Measurements from ENCODE around the gene ITM2C.
A peak's percentile ranks its signal among the peaks of the same experiment; 100 is the strongest.

Gene ITM2C

DNA sequence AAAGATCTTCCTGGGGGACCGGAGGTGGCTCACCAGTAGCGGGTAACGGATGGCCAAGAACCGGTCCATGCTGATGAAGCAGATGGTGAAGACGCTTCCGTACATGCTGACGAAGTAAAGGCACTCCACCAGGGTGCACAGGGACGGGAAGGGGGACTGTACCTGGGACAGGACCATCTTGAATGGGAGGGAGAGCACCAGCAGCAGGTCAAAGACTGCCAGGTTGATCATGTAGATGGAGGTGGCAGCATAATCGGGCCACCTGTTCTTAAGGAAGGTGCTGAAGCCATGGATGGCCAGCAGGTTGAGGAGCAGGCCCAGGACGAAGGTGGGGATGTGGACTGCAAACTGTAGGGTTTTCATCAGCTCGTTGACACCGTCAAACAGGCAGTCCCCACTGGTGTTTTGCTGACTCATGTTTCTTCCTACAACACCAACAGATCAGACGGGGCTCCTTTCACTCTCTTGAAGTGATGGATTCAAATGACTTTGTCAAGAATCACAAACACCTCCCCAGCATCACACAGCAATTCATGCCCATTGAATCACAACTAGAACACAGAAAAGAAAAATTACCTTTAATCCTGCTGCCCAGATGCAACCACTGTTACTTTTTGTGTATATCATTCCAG lies 45.9 kb downstream of the ITM2C start:
- Mint-ChIP-seq H3K4me3 (no peak overlapping the region), H3K9me3 (no peaks in the 10 kb centered on the region), H3K27me3 (no peaks in the 10 kb centered on the region), H3K4me1 (peaks cover 83% of the 10 kb centered on the region), H3K36me3 (ENCODE audit: low read depth) (peaks cover 5% of the 10 kb centered on the region), H3K27ac (no peak overlapping the region)
- DNase-seq (no peak), ATAC-seq (no peak)

DNA sequence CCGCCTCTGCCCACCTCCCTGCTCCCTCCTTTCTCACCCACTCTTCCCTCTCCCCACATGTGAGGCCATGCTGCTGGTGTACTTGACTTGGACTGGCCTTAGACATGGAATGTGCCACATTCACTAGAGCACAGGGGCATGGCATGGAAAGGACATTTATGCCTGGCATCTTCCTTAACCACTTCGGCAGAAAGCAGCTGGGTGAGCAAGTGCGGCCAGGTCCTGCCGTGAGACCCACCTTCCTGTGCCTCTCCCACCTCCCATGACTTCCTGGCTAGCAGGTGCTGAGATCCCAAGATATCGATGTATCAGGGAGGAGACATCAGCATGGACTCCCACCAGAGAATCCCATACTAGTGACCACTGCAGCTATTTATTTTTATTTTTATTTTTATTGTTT lies 47.3 kb downstream of the ITM2C start:
- ATAC-seq (no peak), DNase-seq (no peak)
- H3K27ac Mint-ChIP-seq = no peak overlapping the region
- peaks cover 5% of the 10 kb centered on the region for H3K36me3 Mint-ChIP-seq (ENCODE audit: low read depth)
- peaks cover 83% of the 10 kb centered on the region for H3K4me1 Mint-ChIP-seq
- H3K27me3 Mint-ChIP-seq = no peaks in the 10 kb centered on the region
- H3K4me3 Mint-ChIP-seq = no peak overlapping the region
- H3K9me3 Mint-ChIP-seq = no peaks in the 10 kb centered on the region

DNA sequence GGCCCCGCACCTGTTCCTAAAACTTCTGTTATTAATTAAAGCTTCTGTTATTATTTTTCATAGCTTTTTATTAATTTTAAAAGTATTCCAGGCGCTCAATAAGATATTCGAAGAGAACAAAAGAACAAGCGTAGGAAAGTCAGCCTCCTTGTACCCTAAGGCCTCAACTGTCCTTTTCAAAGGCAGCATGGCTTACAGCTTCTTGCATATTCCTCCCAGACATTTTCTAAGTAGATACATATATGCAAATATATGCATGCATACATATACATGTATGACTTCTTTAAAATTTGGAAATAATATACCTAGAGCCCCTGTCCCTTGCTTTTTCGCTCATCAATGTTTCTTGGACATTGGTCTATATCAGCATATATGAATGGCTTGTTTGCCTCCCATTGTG lies 48.0 kb downstream of the ITM2C start:
- Mint-ChIP-seq H3K27me3 (no peaks in the 10 kb centered on the region), H3K4me3 (no peak overlapping the region), H3K4me1 (peaks cover 80% of the 10 kb centered on the region), H3K36me3 (ENCODE audit: low read depth) (peaks cover 5% of the 10 kb centered on the region), H3K27ac (no peak overlapping the region), H3K9me3 (no peaks in the 10 kb centered on the region)
- DNase-seq = no peak
- ATAC-seq = no peak

DNA sequence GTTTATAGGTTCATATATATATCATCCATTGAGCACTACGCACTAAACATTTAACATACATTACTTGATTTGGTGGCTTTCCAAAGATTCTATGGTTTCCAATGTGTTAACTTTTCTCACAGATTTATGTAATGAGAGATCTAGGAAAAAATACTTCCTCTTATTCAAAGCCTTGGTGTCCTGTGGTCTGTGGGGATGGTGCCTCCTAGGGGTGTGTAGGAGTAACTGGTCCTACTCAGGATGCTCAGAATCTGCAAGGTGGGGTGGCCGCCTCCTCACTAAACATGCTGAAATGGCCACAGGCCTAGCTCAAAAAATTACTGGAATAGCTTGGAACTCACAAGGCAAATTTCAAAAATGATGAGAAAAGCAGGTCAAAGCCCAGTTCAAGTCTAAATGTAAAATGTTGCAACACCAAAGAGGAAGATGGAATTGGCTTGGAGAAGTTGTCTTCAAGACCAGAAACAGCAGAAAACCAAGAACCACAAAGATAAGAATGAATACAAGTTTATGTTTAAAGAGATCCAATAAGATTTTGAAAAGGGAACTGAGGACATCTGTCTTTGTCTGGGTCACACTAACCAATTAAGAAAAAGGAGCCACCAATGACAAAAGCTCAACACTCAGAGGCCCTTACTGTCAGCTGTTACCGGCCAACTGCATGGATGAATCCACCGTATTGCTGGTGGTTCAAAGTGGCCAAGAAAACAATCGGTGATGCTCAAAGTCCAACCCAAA lies 48.8 kb downstream of the ITM2C start:
- Mint-ChIP-seq H3K4me3 (no peak overlapping the region), H3K27me3 (no peaks in the 10 kb centered on the region), H3K4me1 (peaks cover 80% of the 10 kb centered on the region), H3K36me3 (ENCODE audit: low read depth) (peaks cover 5% of the 10 kb centered on the region), H3K27ac (no peak overlapping the region), H3K9me3 (no peaks in the 10 kb centered on the region)
- DNase-seq (no peak), ATAC-seq (no peak)

DNA sequence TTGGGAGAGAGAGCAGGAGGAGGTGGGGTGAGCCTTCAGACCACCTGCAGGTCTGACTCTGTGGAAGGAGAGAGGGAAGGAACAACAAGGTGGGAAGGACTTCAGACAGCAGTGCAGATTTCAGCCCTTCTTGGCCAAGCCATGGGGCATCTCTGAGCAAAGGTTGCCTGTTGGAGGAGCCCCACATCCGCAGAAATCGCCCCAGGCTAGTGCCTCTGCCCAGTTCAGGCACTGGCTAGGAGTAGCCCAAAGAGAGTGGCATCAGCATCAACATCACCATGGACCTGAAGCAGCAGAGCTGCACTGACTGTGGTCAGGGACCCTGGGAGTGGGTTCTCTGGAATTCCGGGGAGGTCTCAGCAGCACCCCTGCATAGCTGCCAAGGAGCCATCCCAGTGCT lies 50.1 kb downstream of the ITM2C start:
- Mint-ChIP-seq H3K27me3 (no peaks in the 10 kb centered on the region), H3K4me1 (peaks cover 80% of the 10 kb centered on the region), H3K36me3 (ENCODE audit: low read depth) (peaks cover 5% of the 10 kb centered on the region), H3K9me3 (no peaks in the 10 kb centered on the region), H3K4me3 (peak overlapping the region; percentile 9), H3K27ac (no peak overlapping the region)
- DNase-seq = no peak
- ATAC-seq = no peak

DNA sequence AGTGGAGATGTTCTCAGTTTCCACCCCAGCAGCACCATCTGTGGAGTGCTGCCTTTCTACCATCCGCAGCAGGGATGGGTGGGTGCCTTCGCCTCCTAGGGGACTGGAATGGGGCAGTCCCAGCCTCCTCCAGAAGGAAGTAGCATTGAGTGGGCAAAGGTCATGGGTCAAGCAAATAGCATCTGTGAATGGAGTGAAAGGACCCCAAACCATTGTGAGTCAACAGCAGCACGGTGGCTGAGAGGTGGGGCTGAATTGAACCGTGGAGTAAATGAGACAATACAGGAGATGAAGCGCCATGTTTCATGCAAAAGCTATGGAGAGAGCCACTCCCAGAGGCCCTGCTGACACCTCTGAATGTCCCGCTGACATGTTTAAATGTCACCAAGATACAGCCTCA lies 50.6 kb downstream of the ITM2C start:
- DNase-seq = no peak
- Mint-ChIP-seq H3K4me3 (no peak overlapping the region), H3K4me1 (peaks cover 80% of the 10 kb centered on the region), H3K27ac (no peak overlapping the region), H3K36me3 (ENCODE audit: low read depth) (peaks cover 4% of the 10 kb centered on the region), H3K27me3 (no peaks in the 10 kb centered on the region), H3K9me3 (no peaks in the 10 kb centered on the region)
- peak; percentile 56 for ATAC-seq

DNA sequence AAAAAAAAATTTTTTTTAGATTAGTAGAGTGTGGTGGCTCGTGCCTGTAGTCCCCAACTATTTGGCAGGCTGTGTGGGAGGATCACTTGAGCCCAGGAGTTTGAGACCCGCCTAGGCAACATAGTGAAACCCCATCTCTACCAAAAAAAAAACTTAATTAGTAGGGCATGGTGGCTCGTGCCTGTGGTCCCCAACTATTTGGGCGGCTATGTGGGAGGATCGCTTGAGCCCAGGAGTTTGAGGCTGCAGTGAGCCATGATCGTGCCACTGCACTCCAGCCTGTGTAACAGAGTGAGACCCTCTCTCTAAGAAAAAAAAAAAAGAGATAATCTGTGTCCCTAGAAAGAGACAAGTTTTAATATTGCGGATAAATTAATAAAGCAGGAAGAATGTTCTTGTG lies 51.5 kb downstream of the ITM2C start:
- no peak overlapping the region for H3K27ac Mint-ChIP-seq
- DNase-seq (peak; percentile 4), ATAC-seq (no peak)
- no peak overlapping the region for H3K4me3 Mint-ChIP-seq
- H3K9me3 Mint-ChIP-seq = no peaks in the 10 kb centered on the region
- H3K27me3 Mint-ChIP-seq = no peaks in the 10 kb centered on the region
- peaks cover 81% of the 10 kb centered on the region for H3K4me1 Mint-ChIP-seq
- peaks cover 2% of the 10 kb centered on the region for H3K36me3 Mint-ChIP-seq (ENCODE audit: low read depth)

DNA sequence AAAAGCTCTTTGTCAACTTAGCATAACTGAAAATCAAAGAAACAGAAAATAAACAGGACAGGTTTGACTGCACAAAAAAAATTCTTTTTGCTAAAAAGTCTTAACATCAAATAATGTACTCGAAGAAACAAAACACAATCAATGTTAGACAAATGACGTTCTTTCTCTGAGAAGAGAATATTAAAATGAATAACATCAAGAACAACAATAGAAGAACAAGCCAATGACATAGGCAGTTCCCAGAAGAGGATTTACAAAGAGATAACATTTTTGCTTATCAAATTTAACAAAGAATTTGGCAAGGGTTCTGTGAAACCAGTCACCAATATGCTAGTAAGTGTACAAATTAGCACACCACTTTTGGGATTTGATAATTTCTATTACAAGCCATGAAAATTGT lies 54.5 kb downstream of the ITM2C start:
- Mint-ChIP-seq H3K9me3 (no peaks in the 10 kb centered on the region), H3K27ac (peak overlapping the region; percentile 64), H3K4me3 (peak overlapping the region; percentile 42), H3K4me1 (peaks cover 96% of the 10 kb centered on the region), H3K36me3 (ENCODE audit: low read depth) (no peaks in the 10 kb centered on the region), H3K27me3 (no peaks in the 10 kb centered on the region)
- ATAC-seq = no peak
- no peak for DNase-seq

DNA sequence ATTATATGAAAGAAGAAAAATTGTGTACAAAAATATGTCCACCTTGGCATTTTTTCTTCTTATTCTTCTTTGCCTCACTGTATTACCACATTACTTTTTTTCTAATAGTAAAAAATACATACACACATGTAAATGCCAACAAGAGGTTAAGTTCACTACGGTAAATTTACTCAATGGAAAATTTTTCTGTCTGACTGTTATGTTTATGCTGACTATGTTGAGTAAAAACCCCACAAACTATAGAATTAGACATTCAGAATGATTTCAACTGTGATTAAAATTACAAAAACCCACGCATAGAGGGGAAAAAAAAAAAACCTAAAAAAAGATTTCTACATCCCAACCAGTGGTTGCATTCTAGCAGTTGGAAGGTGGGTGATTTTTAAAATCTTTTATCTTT lies 54.9 kb downstream of the ITM2C start:
- H3K4me3 Mint-ChIP-seq = peak overlapping the region; percentile 62
- ATAC-seq = no peak
- no peak for DNase-seq
- peaks cover 96% of the 10 kb centered on the region for H3K4me1 Mint-ChIP-seq
- H3K27ac Mint-ChIP-seq = peak overlapping the region; percentile 81
- no peaks in the 10 kb centered on the region for H3K36me3 Mint-ChIP-seq (ENCODE audit: low read depth)
- H3K27me3 Mint-ChIP-seq = no peaks in the 10 kb centered on the region
- H3K9me3 Mint-ChIP-seq = no peaks in the 10 kb centered on the region

DNA sequence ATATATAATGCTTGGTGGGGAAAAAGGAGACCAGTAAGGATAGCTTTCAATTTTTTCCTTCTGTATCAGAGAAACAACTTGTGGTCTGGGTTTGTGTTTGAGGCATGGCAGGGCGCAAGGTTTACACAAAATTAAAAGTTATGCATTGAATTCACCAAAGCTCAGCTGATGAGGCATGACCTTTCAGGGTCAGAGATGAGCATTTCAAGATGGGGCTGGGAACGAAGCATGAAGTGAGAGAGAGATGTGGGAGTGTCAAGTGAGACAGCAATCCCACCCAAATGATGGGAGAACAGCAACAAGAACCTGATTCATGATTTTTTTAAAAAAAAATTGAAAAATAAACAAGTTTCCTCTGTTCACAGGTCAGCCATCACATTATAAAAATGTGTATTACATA lies 55.4 kb downstream of the ITM2C start:
- DNase-seq (peak; percentile 28), ATAC-seq (no peak)
- Mint-ChIP-seq H3K27me3 (no peaks in the 10 kb centered on the region), H3K4me1 (peaks cover 96% of the 10 kb centered on the region), H3K27ac (peak overlapping the region; percentile 81), H3K36me3 (ENCODE audit: low read depth) (no peaks in the 10 kb centered on the region), H3K4me3 (peak overlapping the region; percentile 62), H3K9me3 (no peaks in the 10 kb centered on the region)

DNA sequence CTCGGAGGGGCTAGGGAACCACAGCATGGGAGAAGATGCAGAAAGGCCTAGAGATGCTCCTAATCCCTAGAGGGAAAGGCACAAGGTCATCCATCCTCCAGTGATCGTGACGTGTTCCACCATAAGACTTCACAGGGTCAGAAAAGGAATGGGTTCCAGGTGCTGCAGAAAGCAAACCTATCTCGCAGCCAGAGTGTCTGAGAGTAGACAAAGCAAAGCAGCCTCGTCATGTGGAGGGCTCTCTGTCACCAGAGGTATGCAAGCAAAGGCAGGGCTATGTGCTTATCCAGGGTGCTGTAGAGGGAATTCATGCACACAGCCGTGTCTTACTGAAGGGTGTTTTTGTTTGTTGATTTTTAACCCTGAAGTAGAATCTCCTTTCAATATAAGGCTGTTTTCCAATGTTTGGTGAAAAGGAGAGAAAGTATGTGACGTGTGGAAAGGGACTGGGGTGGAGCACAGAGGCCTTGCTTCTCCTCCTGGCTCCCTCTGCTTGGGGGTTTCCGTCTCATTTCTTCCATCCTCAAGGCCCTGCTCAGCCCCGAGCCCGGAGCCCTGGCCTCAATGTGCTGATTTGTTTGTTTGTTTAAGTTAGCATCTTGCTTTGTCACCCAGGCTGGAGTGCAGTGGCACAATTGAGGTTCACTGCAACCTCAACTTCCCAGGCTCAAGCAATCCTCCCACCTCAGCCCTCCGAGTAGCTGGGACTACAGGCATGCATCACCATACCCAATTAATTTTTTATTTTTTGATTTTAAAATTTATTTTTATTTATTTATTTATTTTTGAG lies 57.3 kb downstream of the ITM2C start:
- Mint-ChIP-seq H3K9me3 (no peaks in the 10 kb centered on the region), H3K27ac (no peak overlapping the region), H3K4me3 (no peak overlapping the region), H3K4me1 (peaks cover 92% of the 10 kb centered on the region), H3K36me3 (ENCODE audit: low read depth) (no peaks in the 10 kb centered on the region), H3K27me3 (no peaks in the 10 kb centered on the region)
- no peak for ATAC-seq
- DNase-seq = peak; percentile 4

DNA sequence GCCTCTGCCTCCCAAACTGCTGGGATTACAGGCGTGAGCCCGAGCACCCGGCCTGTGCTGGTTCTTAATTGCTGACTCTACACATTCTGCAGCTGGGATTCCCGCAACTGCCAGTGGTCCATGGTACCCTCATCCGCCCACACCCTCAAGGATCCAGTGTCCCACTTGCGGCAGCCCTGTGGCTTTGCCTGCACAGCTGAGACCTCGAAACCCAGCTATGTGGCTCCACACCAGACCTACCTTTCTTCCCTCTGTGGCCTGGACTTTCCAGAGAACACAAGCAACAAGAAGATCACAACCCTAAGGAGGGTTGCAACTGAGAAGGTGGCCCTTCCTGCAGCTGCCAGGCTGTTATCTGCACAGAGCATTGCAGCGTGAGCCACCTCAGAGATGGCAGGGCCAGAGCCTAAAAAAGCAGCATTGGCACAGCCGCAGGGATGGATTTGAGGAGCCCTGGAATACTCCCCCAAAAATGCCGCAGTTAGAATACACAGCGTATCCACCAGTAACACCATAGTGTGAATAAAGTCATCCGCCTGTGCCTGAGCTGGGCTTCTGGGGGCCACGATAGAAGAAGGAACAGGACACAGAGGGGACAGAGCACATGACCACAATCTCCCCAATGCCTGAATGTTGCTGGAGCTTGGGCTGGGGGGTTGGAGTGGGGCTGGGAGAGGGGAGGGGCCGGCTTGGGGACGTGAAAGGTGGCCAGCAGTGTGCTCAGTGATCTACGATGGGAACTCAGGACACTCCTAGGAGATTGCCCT lies 58.4 kb downstream of the ITM2C start:
- Mint-ChIP-seq H3K4me3 (peak overlapping the region; percentile 76), H3K36me3 (ENCODE audit: low read depth) (no peaks in the 10 kb centered on the region), H3K4me1 (peaks cover 93% of the 10 kb centered on the region), H3K27me3 (no peaks in the 10 kb centered on the region), H3K9me3 (no peaks in the 10 kb centered on the region), H3K27ac (peak overlapping the region; percentile 96)
- ATAC-seq (no peak), DNase-seq (peak; percentile 34)

DNA sequence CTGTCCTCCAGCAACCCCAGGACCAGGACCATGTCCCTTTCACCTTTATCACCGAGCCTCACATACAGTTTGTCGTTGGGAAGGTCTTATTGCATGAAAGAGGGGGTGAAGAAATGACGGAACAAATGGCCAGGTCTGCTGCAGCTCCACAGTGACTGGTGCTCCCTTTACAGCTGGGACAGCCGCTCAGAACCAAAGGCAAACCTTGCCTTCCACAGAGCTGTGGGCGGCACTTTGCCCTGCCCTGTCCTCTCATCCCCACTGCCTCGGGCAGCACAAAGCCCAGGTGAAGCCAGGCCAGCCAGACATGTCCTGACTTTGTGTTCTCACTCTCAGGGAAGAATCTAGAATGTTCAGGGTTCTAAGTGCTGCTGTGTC lies 59.3 kb downstream of the ITM2C start:
- DNase-seq = no peak
- Mint-ChIP-seq H3K36me3 (ENCODE audit: low read depth) (no peaks in the 10 kb centered on the region), H3K9me3 (no peaks in the 10 kb centered on the region), H3K4me3 (peak overlapping the region; percentile 76), H3K27ac (peak overlapping the region; percentile 96), H3K27me3 (no peaks in the 10 kb centered on the region), H3K4me1 (peaks cover 86% of the 10 kb centered on the region)
- ATAC-seq = no peak

DNA sequence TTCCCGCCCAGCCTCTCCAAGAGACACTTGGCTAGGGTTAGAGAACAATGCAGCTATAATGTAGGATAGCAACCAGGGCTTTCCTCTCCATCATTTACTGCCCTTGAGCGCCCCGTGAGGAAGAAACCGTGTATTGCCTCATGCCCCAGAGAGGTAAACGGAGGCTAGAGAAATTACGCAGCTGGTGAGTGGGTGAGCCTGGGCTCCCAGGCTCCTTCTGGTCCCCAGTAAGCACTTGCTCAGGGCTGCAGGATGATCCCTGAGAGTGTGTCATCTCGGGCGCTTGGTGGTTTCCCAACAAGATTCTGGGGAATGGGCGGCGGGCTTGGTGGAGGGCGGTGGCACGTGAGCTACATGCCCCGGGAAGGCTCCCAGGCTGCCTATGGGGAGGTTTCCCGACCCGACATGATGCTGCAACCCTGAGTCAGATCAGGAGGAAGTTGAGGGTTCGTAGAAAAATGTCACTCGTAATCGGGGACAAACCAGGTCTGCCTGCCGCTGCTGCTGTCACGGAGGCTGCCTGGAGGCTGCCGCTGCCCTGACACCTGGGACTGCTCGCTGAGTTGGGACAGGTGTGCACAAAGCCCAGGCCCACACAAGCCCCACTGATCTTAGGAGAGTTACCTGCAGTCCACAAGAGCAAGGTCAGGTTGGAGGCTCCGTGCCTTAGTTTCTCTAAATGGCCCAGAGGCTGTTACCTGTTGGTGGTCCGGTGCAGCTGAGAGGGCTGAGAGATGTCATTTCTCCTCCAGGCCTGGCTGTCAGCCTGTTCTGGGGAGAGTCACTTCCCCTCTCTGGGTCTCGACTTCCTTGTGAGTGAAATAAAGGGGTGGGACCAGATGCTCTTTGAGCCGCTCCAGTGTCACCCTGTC lies 60.0 kb downstream of the ITM2C start, which contains the start of gene GPR55:
TSS of gene GPR55 (minus strand) at position 773 of the 872 bp plus-strand sequence. CDS start 14,280 bp downstream, outside the sequence.
- Mint-ChIP-seq H3K4me3 (peak within 1 kb of the TSS; percentile 76), H3K27me3 (no peaks in the 10 kb centered on the region), H3K36me3 (ENCODE audit: low read depth) (no peaks in the 10 kb centered on the region), H3K27ac (peak within 1 kb of the TSS; percentile 96), H3K9me3 (no peaks in the 10 kb centered on the region), H3K4me1 (peaks cover 80% of the 10 kb centered on the region)
- ATAC-seq = peak; percentile 64
- peak; percentile 81 for DNase-seq

All from activated naive CD8-positive, alpha-beta T cell treated with anti-CD3 and anti-CD28 coated beads, Interleukin-2, amount 50 U/mL, for 24 hours (primary cell).